NCI-H510A (cell line): ENCODE data around the gene PNN.
"Not testable (repeated sequence)": the region's sequence is repeated elsewhere in the genome, so short reads cannot be mapped to it uniquely, and the experiment has no call there.

Experiments
- DNase-seq: peaks from one replicate; lab custom pipeline; 2025; lab: John Stamatoyannopoulos, UW

The PNN gene

DNA sequence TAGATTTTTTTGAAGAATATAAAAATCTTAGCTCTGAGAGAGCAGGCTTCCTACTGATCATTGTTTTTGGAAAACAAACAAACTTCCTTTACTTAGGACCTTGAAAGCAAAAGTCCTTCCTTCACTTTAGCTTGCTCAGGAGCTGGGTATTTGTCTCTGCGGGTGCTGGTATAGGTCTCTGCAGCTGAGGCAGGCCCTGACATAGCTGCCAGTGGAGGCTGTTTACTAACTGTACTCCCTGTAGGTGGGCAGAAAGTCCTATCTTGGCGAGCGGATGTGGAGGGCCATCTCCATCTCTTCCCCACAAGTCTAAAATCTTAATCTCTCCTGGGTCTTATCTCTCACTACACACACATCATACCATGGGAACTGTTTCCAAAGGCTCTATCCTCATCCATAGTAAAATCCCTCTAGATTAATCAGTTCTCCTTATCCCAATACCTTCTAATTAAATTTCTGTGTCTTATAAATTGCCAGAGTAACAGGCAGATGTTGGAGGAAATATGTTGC is 54.6 kb downstream of the PNN start:
- DNase-seq, result no peak

DNA sequence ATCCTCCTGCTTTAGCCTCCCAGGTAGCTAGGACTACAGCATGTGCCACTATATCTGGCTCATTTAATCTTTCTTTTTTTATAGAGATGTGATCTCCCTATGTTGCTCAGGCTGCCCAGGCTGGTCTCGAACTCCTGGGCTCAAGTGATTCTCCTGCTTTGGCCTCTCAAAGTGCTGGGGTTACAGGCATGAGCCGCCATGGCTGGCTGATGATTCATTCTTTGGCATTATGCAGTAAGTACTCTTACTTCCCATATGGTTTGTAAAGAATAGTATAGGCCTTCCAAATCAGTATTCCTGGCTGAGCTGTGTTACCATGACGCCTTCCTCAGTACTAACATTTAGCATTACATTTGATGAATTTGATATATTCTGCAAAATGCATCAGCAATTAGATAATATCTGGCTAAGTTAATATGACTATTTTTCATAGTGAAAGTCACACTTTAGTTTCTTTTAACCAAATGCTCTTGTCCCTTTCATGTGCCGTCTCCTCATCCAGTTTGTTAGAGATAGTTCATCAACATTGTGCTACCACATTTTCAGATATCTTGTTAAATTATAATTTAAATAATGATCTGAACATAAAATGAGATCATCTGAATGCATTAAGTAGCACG is 55.5 kb downstream of the PNN start:
- no peak for DNase-seq

DNA sequence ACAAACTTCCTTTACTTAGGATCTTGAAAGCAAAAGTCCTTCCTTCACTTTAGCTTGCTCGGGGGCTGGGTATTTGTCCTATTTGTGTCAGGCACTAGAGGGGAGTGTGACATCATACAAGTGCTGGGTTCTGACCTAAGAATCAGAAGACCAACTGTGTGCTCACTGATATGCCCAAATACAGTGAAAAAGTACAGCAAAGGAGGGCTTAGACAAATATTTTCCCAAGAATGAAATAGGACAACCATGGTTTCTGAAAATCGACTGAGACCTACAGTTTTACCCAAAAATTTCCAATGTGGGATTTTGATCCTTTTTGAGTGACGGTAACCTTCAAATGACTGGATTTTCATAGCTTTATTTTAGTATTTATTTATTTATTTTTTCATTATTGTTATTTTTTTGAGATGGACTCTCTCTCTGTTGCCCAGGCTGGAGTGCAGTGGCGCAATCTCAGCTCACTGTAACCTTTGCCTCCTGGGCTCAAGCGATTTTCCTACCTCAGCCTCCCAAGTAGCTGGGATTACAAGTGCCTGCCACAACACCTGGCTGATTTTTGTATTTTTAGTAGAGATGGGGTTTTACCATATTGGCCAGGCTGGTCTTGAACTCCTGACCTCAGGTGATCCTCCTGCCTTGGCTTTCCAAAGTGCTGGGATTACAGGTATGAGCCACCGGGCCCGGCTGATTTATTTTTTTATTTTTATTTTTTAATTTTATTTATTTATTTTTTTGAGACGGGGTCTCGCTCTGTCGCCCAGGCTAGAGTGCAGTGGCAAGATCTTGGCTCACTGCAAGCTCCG is 56.9 kb downstream of the PNN start:
- not testable (repeated sequence) for DNase-seq
